ENCODE data around the gene METRN.

METRN gene

DNA sequence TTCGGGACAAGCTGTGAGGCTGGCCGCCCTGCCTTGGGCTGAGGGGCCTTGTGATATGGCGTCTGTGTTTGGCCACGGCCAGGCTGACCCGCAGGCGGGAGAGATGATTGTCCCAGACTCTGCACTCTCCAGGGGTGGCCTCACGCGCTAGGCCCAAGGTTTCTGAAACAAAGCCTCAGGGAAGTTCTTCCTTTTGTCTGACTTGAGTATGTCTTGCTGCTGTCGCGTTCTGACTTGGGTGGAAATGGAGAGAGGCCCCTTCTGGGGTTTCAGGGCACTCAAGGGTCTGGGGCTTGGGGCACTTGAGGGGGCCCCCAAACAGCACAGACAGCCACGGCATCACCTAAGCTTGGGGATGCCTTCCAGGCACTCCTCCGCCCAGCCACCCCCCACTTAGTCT, 3.8 kb upstream of the METRN start:
- DNase-seq = no peak

DNA sequence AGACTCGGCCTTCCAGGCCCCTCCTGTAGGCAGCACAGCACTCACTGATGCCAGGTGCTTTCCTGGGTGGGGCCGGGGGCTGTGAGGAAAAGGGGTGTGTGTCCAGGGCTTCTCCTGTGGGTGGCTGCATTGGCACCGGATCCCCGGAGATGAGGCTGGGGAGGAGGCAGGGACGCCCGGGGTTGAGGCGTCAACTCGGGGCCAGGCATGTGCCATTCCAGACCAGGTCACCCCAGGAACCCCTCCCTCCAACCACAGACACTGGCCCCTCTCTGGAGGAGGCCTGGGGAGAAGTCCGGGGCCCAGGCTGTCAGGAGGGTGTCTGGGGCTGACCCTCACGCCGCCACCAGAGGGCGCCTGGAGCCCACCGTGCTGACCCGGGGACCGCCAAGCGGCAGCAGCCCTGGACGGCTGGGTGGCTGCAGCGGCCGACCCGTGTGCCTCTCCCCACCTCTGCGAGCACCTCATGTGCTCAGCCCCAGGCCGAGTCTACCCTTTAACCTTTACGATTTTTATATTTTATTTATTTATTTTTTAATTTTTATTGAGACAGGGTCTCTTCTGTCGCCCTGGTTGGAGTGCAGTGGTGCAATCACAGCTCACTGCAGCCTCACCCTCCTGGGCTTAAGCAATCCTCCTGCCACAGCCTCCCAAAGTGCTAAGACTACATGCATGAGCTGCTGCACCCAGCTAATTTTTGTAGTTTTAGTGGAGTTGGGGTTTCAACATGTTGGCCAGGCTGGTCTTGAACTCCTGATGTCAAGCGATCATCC, 3.2 kb upstream of the METRN start:
- peak; percentile 87 for DNase-seq

DNA sequence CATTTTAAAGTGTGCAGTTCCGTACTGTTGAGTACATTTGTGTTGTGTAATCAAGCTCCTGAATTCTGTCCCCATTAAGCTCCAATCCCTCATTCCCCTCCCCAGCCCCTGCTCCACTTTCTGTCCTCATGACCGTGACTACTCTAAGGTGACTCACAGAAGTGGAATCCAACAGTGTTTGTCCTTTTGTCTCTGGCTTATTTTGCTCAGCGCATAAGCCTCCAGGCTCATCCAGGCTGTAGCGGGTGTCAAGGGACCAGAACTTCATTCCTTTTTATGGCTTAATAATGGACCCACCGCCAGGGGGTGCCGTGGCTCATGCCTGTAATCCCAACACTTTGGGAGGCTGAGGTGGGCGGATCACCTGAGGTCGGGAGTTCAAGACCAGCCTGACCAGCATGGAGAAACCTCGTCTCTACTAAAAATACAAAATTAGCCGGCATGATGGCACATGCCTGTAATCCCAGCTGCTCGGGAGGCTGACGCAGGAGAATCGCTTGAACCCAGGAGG, 2.1 kb upstream of the METRN start:
- DNase-seq = peak; percentile 64

DNA sequence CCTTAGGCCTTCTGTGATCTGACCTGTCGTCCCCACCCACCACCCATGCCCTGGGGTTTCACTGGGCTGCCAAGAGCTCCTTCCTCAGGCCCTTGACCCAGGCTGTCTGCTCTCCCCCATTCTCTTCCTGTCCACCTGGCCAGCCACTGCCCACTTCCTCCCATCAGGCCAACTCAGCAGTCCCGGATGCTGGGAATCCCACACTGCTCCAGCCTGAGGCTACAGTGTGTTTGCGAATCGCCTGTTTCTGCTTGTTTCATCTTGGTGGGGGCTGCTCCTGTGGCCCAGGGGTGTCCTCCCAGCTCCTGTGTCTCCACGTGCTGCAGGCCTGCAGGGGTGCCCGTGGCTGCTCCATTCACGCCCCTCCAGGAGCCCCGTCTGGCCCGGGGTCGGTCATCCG, 839 bp upstream of the METRN start:
- DNase-seq = no peak

DNA sequence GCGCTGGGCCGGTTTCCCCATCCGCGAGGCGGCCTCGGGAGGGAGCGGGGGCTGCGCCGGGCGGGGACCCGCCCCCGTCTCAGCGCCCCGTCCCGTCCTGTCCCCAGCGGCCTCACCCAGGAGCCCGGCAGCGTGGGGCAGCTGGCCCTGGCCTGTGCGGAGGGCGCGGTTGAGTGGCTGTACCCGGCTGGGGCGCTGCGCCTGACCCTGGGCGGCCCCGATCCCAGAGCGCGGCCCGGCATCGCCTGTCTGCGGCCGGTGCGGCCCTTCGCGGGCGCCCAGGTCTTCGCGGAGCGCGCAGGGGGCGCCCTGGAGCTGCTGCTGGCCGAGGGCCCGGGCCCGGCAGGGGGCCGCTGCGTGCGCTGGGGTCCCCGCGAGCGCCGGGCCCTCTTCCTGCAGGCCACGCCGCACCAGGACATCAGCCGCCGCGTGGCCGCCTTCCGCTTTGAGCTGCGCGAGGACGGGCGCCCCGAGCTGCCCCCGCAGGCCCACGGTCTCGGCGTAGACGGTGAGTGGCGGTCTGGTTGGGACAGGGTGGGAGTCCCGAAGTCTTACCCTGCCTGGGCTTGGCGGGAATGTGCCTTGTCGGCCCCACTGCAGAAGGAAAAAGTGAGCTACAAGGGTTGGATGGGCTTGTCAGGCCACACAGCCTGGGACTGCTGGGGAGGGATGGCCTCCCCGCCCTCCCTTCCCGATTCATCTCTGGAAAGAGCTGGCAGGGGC, 720 bp downstream of the METRN start:
- peak; percentile 29 for DNase-seq

DNA sequence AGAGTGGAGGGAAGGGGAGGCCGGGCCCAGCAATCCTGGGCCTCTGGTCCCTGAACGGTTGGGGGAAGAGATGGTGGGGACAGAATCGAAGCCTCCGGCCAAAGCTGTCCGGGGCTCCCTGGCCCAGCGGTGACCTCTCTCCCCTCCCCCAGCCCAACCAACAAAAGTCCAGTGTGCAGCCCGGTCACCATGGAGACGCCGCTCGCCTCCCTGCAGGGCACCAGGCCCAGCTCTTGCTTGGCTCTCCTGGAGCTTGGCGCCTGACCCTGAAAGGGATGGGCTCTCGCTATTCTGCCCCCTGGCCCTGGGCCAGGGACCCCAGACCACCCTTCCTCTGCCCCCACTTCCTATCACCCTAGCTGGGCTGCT, 1.3 kb downstream of the METRN start:
- no peak for DNase-seq

DNA sequence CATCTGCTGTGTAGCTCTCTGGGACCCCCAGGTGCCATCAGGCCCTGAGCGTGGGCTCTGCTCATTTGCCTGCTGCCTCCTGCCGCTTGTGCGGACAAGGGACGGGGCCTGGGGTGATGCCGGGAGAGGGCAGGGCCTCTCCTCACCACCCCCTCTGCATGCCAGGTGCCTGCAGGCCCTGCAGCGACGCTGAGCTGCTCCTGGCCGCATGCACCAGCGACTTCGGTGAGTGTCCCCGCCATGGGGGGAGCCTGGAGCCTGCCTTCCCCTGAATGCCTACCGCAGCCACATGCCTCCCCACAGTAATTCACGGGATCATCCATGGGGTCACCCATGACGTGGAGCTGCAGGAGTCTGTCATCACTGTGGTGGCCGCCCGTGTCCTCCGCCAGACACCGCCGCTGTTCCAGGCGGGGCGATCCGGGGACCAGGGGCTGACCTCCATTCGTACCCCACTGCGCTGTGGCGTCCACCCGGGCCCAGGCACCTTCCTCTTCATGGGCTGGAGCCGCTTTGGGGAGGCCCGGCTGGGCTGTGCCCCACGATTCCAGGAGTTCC, 1.9 kb downstream of the METRN start:
- DNase-seq = no peak

DNA sequence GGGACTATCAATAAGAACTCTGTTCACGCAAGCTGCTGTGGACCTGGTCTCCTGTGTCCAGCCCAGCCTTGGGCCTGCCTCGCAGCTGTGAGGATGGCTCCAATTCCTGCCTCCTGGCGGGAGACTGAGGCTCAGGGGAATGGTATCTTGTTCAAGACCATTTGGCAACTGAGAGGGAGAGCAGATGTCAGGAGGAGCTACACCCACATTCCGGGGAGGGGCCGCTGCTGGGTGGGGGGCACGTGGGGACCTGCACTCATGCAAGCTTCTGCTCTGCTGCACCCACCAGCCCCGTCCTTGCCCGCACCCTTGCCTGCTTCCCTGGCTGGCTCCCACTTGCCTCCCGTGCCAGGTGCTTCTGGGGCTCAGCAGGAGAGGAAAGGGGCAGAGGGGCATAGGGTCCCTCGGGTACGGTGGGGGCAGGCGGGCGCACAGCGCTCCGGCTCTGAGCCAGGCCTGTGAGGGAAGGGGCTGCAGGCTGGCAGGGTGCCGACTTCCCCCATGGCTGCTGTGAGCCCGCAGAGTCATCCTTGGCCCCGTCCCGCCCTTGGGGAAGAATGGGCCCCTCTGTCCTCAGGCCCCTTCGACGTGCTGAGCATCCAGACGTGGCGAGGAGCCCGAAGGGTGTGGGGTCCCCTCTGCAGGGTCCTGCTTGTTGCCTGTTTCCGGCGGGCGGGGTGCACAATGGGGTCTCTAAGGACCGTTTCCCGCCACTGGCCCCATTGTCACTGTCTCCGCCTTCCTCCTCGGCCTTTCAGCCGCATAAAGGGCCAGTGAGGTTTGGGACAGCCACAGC, 2.7 kb downstream of the METRN start:
- DNase-seq = no peak

DNA sequence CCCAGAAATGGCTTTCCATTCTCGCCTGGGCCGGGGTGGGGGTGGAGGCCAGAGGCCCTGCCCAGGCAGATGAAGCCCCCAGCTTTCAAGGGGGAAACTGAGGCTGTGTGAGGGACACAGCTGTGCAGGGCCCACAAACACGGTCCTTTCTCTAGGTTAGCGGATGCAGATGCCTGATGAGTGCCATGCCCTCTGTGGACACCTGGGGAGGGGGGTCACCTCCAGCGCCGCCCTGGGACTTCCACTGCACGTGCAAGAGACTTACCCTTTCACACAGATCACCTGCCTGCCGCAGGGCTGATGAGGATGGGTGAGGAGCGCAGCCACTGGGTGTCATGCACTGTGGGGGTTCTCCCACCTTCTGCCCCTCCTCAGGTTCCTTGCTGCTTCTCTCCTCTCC, 3.5 kb downstream of the METRN start:
- no peak for DNase-seq

DNA sequence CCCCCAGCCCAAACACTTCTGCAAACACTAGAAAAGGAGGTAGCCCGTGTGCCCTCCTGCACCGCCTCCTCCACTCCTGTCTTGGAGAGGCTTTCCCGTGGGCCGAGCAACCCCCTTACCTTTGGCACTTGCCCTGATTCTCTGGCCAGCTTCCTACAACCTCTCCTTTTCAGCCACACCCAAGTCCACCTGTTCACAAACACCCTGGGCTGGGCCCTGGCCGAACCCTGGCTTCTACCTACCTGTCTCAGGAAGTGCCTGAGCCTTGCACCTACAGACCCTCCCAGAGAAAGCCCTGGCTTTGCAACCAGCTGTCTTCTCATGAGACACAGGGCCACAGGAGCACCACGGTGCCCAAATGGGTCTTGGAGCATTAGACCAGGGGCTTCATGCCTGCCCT, 4.0 kb downstream of the METRN start:
- no peak for DNase-seq

DNA sequence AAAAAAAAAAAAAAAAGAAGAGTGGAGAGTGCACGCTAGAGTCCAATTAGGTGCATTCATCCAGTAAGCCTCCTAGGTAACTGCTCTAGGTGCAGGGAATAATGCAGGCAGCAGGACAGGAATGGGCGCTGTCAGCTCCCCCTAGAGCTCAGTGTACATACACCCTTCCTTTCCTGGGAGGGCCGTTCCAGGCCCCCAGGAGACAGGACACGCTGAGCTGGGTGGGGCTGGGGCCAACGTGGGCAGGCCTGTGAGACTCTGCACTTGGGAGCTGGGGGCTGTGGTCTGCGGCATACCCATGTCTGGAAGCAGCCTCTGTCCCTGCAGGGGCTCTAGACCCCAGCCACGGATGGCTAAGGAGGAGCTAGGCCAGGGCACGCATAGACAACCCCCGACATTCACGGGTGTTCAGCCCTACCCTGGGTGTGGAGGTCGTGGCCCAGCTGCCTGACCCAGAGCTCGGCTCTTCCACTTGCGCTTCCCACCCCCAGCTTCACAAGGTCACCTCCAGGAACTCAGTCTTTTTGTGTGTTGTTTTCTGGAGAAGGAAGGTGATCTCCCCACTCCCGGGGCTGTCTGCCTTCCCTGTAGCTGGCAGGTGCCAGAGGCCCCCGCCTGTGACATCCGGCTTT, 5.0 kb downstream of the METRN start:
- no peak for DNase-seq

DNA sequence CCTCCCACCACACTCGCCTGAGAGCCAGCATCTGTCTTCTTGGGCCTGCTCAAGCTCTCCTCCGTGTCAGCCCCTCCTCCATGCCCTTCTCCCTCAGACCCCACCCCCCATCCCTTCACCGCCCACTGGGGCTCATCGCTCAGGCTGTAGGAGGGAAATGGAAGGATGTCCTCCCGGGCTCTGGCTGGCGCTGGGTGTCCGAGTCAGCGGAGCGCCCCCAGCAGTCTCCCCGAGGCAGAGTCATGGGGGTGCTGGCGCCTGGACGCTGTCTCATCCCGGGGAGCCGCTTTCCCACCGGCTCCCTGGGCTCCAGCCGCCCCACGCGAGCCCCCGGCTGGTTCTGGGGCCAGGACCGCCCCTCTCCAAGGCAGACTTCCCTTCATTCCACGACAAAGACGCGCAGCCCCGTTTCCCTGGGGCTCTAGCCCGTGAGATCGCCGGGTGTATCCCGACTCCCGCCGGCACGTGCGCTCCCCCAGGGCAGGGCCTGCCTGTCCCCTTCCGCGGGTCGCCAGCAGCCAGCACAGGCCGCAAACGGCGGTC, 5.6 kb downstream of the METRN start:
- DNase-seq = peak; percentile 56

DNA sequence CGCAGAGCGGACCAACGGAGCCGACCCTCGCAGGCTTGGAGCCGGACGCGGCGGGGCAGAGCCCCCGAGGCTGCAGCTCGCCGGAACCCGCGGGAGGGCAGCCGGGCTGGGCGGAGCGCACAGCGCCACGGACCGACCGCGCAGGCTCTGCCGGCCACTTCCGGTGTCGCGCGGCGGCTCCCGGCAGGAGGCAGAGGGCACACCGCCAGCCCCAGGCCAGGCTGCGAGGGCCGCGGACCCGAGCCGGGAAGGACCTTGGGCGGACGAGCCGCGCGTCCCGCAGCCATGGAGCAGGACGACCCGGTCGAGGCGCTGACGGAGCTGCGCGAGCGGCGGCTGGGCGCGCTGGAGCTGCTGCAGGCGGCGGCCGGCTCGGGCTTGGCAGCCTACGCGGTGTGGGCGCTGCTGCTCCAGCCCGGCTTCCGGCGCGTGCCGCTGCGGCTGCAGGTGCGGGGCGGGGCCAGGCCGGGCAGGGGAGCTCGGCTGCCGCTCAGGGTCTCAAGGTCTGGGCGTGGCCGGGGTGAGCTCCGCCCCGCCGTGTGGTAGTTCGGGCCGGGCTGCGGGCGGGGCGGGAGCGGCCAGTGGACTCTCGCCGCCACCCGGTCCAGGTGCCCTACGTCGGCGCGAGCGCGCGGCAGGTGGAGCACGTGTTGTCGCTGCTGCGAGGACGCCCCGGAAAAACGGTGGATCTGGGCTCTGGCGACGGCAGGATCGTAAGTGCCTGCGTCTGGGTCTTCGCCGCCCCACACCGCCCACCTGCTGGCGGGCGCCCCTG, 6.3 kb downstream of the METRN start, which contains the start of gene ANTKMT:
Gene ANTKMT (plus strand): TSS at position 157 of the 775 bp plus-strand sequence. CDS start 129 bp downstream, at position 286.
- DNase-seq = peak; percentile 84

DNA sequence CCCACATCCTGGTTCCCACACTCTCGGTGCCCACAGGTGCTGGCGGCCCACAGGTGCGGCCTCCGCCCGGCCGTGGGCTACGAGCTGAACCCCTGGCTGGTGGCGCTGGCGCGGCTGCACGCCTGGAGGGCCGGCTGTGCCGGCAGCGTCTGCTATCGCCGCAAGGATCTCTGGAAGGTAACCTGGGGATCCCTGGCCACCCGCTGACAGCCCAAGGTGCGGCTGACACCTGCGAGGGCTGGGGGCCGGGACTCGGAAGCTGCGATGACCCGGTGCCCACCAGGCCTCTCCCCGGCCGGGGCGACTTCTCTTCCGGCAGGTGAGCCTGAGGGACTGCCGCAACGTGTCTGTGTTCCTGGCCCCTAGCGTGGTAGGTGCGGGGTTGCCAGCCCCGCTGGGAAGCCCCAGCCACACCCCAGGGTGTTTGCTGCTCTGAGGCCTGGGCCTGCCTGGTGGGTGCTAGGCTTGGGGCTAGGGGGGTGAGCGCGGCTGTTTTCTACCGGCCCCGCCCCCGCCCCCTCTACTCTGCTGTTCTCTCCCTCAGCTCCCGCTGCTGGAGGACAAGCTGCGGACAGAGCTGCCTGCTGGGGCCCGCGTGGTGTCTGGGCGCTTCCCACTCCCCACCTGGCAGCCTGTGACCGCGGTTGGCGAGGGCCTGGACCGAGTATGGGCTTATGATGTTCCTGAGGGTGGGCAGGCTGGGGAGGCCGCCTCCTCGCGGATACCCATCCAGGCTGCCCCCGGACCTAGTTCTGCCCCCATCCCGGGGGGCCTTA, 7.0 kb downstream of the METRN start:
- no peak for DNase-seq

DNA sequence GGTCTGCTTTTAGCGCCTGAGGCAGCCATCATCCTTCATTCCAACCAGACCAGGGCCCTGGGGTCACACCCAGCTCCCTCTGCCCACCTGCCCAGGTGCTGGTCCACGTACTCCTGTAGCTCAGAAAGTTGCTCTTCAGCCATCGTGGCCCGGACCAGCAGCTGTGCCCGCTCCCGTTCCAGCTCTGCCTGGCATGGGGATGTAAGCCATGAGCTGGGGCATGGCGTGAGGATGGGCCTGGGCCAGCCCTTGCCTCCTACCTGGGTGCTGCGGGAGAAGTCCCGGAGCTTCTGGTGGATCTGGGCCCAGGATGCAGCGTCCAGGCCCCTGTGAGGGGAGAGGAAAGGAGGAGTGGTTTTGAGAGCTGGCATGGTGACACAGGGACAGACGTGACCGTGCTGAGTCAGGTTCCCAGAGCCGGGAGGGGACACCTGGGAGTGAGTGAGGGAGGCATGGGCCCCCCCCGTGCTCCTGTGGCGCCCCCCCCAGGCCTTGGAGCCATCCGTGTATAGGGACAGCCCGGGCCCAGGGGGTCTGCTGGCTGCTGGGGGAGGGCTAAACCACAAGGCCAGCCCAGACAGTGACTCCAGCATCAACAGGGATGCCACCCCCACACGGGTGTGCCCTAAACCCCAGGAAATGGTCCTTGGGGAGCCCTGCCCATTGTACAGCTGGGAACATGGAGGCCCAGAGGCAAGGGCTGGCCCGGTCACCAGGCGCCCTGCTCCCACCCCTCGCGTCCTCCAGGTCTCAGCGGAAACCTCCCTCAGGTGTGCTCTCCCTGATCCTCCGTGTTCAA, 8.1 kb downstream of the METRN start:
- DNase-seq = no peak

DNA sequence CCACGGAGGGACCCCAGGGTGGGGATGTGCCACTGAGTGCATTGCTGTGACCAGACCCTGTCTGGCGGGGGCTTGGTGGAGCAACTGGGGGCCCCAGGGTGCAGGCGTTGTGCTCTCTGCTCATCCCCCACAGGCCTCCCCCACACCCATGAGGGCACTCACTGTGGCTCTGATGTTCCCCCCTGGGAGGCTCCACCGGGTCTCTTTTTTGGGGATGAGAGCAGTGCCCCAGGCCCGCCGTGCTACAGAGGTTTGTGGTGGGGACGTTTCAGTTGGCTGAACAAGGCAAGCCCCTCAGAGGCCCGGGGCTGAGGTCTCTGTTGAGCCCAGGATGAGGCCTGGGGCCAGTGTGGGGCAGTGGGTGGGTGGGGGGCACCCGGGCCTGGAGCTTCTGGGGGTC, 8.8 kb downstream of the METRN start:
- DNase-seq = no peak

DNA sequence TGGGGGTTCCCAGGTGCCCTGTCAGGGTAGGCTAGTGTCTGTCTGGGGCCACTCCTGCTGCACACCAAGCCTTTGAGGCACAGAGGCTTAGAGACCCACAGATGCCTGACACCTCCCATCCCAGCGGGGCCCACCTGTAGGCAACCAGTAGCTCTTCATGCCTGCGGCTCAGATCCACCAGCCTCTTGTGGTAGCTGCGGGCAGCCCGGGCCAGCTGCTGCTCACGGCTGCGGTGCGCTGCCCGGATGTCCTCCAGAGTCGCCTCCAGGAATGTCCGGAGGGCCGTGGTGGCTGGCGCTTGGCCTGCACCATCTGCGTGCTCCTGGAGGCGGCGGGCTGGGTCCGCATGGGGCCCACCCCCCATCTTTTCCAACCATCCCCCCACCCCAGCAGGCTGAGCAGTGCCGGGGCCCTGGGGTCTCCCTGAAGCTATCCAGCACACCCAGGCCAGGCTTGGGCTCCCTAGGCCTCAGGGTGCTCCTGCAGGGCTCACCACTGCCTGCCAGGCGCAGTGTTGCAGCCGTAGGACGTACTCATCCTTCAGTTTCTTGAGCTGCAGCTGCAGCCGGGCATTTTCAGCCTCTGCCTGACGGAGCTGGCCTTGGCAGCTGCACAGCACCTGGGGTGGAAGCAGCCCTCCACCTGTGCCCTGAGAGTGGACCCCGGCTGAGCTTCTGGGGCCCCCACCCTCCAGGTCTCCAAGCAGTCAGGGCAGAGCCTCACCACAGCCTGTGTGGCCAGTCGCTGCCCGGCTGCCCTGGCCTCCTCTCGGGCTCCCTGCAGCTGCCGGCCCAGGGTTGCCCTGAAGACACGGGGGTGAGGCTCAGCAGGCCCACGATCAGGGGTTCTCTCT, 9.5 kb downstream of the METRN start:
- DNase-seq = no peak

DNA sequence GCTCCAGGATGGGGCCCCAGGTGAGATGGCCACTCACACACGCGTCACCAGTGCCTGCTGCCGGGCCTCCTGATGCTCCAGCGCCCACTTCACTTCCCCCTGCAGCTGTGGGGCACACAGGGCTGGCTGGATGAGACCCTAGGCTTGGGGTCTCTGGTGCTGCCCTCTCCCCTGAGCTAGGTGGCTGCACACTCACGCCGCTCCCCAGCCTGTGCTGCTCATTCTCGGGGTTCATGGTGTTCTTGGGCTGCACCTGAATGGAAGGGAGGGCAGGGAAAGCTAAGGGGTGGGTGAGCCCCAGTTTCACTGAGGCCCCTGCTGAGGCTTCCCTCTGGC, 10.1 kb downstream of the METRN start:
- no peak for DNase-seq

All from CD4-positive, alpha-beta T cell treated with Interleukin-6 for 4 hours (primary cell).